Smooth muscle cell of the umbilical artery (primary cell): ENCODE measurements around the gene PEX7. TPM values are rescaled to one million over a fixed set of nuclear protein-coding genes. Genes with fewer than 3 reads are reported as not detected.

Source experiments
- total RNA-seq: library from RNA; depleted of rRNA; stranded (reverse); fragments of >200 nt; gene quantifications from 2 replicates; pipeline ENCODE4 v1.2.3, GENCODE V29; 2014

The PEX7 gene
- total RNA-seq: 11.9 and 18.1 TPM in 2 replicates

GRCh38 chr6:136822376-136823127 lies at the start of gene PEX7:
Gene PEX7 (plus strand): TSS chr6:136822592. CDS start chr6:136822666, 74 bp downstream.

GRCh38 chr6:136792410-136793262 lies 29.8 kb upstream of the PEX7 start, which contains the start of gene MAP3K5:
Gene MAP3K5 (minus strand): TSS chr6:136792477. CDS start chr6:136792157, 320 bp downstream.

GRCh38 chr6:136921936-136922684 lies 99.7 kb downstream of the PEX7 start, which contains the start of gene SLC35D3:
Gene SLC35D3 (plus strand): TSS chr6:136922301. CDS start chr6:136922429, 128 bp downstream.

Other genes starting within 250 kb of the PEX7 start
- gene MAP3K5, start 30.1 kb upstream of the PEX7 start, total RNA-seq: 8.9 and 14.5 TPM in 2 replicates
- gene SLC35D3, start 99.7 kb downstream of the PEX7 start, total RNA-seq: not detected in 2 replicates
- gene IL20RA, start 222.4 kb downstream of the PEX7 start, total RNA-seq: not detected in 2 replicates